SK-N-SH (cell line): Measurements from ENCODE around the gene TASP1. TPM values are rescaled to one million over a fixed set of nuclear protein-coding genes. Genes with fewer than 3 reads are reported as not detected.

Source experiments
- CTCF ChIA-PET: fragments of 300-600, 350-600 bp; formaldehyde crosslinking; extraction: SDS; loops from one replicate; lab custom pipeline; 2021; lab: Yijun Ruan, JAX
- POLR2A ChIA-PET: fragments of 350-600 bp; sonication (Branson Sonifier 250); formaldehyde crosslinking; extraction: SDS; loops from one replicate; lab custom pipeline; 2020; ENCODE audit warnings: antibody characterized with exemption, inconsistent platforms; lab: Yijun Ruan, JAX
- DNase-seq: peaks from one replicate; pipeline ENCODE4 v3.0.0; 2012
- H2AFZ ChIP-seq: fragments of 200-600 bp; sonication (generic); 2 replicates; pipeline ENCODE4 v1.8.1; 2016; ENCODE audit warnings: antibody characterized with exemption, mild to moderate bottlenecking, low read depth
- H3F3A ChIP-seq: fragments of 200-600 bp; sonication (generic); replicated peaks from 2 replicates; pipeline ENCODE3; 2016; ENCODE audit warnings: antibody characterized with exemption, mild to moderate bottlenecking; ENCODE audit not compliant: insufficient read depth
- H3K27ac ChIP-seq, 2 experiments: fragments of 200-500 bp in 1 of 2; fragments of 200-600 bp in 1 of 2; sonication (Bioruptor generic) in 1 of 2; sonication (generic), shearing (Covaris generic) in 1 of 2; 2 replicates each; pipeline versions ENCODE4 v1.5.1 to v1.6.1; 2014 to 2016; ENCODE audit warnings: low read depth in 2 of 2, inconsistent platforms in 1 of 2, low read length in 1 of 2, mild to moderate bottlenecking in 1 of 2, mixed read lengths in 1 of 2
- H3K27me3 ChIP-seq: fragments of 200-600 bp; sonication (generic), shearing (Covaris generic); 2 replicates; pipeline ENCODE4 v1.6.1; 2016; ENCODE audit warnings: mixed run types; ENCODE audit not compliant: insufficient read depth
- H3K36me3 ChIP-seq, 2 experiments: fragments of 200-500 bp in 1 of 2; fragments of 200-600 bp in 1 of 2; sonication (Bioruptor generic) in 1 of 2; sonication (generic) in 1 of 2; replicated peaks in 1 of 2; 2 replicates each; pipeline versions ENCODE3 to v1.5.1; 2014 to 2016; ENCODE audit warnings: low read length in 1 of 2, mild to moderate bottlenecking in 1 of 2; ENCODE audit not compliant: insufficient read depth in 2 of 2, control insufficient read depth in 1 of 2
- H3K4me1 ChIP-seq, 2 experiments: fragments of 200-500 bp in 1 of 2; fragments of 200-600 bp in 1 of 2; sonication (Bioruptor generic) in 1 of 2; sonication (generic), shearing (Covaris generic) in 1 of 2; 2 replicates each; pipeline versions ENCODE4 v1.5.1 to v1.6.1; 2014 to 2016; ENCODE audit warnings: low read depth in 1 of 2, low read length in 1 of 2, mixed run types in 1 of 2; ENCODE audit not compliant: insufficient read depth in 2 of 2, control insufficient read depth in 1 of 2
- H3K4me2 ChIP-seq: fragments of 200-600 bp; sonication (generic), shearing (Covaris generic); 2 replicates; pipeline ENCODE4 v1.6.1; 2017; ENCODE audit warnings: mixed run types
- H3K4me3 ChIP-seq, 2 experiments: fragments of 200-500 bp in 1 of 2; fragments of 200-600 bp in 1 of 2; sonication (Bioruptor generic) in 1 of 2; sonication (generic), shearing (Covaris generic) in 1 of 2; 2 replicates each; pipeline versions ENCODE4 v1.5.1 to v1.8.1; 2014 to 2016; ENCODE audit warnings: low read depth in 2 of 2, inconsistent platforms in 1 of 2, low read length in 1 of 2, mild to moderate bottlenecking in 1 of 2, mixed read lengths in 1 of 2, moderate library complexity in 1 of 2
- H3K79me2 ChIP-seq: fragments of 200-600 bp; sonication (generic); 2 replicates; pipeline ENCODE4 v1.8.1; 2017; ENCODE audit warnings: mild to moderate bottlenecking; ENCODE audit not compliant: insufficient read depth
- H3K9ac ChIP-seq: fragments of 200-600 bp; sonication (generic); 2 replicates; pipeline ENCODE4 v1.6.1; 2017; ENCODE audit warnings: mixed run types
- H3K9me2 ChIP-seq: fragments of 200-600 bp; sonication (generic); 2 replicates; pipeline ENCODE4 v1.6.1; 2017; ENCODE audit warnings: mixed run types
- H3K9me3 ChIP-seq: fragments of 200-600 bp; sonication (generic); 2 replicates; pipeline ENCODE4 v1.6.1; 2017; ENCODE audit warnings: mixed run types, mild to moderate bottlenecking, moderate library complexity
- H4K20me1 ChIP-seq: fragments of 200-600 bp; sonication (generic); 2 replicates; pipeline ENCODE4 v1.6.1; 2017; ENCODE audit warnings: mild to moderate bottlenecking, mixed run types; ENCODE audit not compliant: insufficient read depth
- CHD2 ChIP-seq: fragments of 150-350 bp; IDR thresholded peaks from 2 replicates; pipeline ENCODE4 v1.6.1; 2018; ENCODE audit warnings: low read length; ENCODE audit not compliant: partially characterized antibody
- CTCF ChIP-seq: fragments of 200-600 bp; sonication (generic); IDR thresholded peaks from 2 replicates; pipeline ENCODE4 v1.6.1; 2017; ENCODE audit warnings: antibody characterized with exemption, mild to moderate bottlenecking, moderate library complexity
- ELF1 ChIP-seq: IDR thresholded peaks from 2 replicates; pipeline ENCODE4 v1.4.0; 2012
- EZH2phosphoT487 ChIP-seq: fragments of 200-600 bp; sonication (generic); IDR thresholded peaks from 2 replicates; pipeline ENCODE4 v1.6.1; 2017; ENCODE audit warnings: low read depth, mixed run types, mild to moderate bottlenecking, antibody characterized with exemption, moderate library complexity, borderline replicate concordance
- GABPA ChIP-seq: IDR thresholded peaks from 2 replicates; pipeline ENCODE4 v1.4.0; 2012; ENCODE audit warnings: low read depth, mild to moderate bottlenecking
- JUND ChIP-seq: IDR thresholded peaks from 2 replicates; pipeline ENCODE4 v1.4.0; 2012
- NRF1 ChIP-seq: IDR thresholded peaks from 2 replicates; pipeline ENCODE4 v1.6.1; 2012; ENCODE audit warnings: low read depth, mild to moderate bottlenecking, low read length
- RAD21 ChIP-seq: IDR thresholded peaks from 2 replicates; pipeline ENCODE4 v1.6.1; 2012; ENCODE audit warnings: mild to moderate bottlenecking, low read length
- RXRA ChIP-seq: IDR thresholded peaks from 2 replicates; pipeline ENCODE4 v1.4.0; 2012; ENCODE audit warnings: low read depth, mild to moderate bottlenecking, borderline replicate concordance
- polyA plus RNA-seq, 3 experiments: library from polyadenylated mRNA; depleted of rRNA; stranded (reverse); fragments of >200 nt; gene quantifications; 2 replicates each; pipeline ENCODE4 v1.2.3, GENCODE V29; 2012
- TF ChIP-seq, protein P1 (sequence below): IDR thresholded peaks from 2 replicates; pipeline ENCODE4 v1.6.1; 2012; ENCODE audit warnings: mild to moderate bottlenecking, low read depth, low read length, moderate library complexity
- TF ChIP-seq, protein P2 (sequence below): IDR thresholded peaks from 2 replicates; pipeline ENCODE4 v1.4.0; 2012; ENCODE audit warnings: low read depth, borderline replicate concordance
- TF ChIP-seq, protein P3 (sequence below): fragments of 150-350 bp; IDR thresholded peaks from 2 replicates; pipeline ENCODE4 v1.6.1; 2016; ENCODE audit warnings: mild to moderate bottlenecking, low read depth, low read length

The TASP1 gene
- polyA plus RNA-seq, 1 of the 3 experiments (the other 2 are of a cell fraction), result 5.9 TPM

DNA sequence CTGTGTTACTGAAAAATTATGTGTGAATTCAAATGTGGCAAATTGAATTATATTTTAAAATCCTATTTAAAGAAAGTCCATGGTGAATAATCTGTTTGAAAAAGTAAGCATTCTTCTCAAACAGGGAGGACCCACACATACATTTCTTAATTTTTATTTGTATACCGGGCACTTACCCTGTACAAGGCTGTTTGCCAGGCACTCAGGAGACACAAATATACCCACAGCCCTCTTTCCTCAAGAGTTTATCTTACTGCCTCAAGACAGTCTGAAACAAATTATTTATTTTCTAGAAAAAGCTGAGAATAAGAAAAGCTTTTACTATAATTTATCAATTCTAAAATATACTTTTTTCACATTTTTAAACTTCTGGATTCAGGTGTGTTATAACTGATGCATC lies 114.4 kb downstream of the TASP1 start (continued):
- TF ChIP-seq CTCF (no peak), EZH2phosphoT487 (no peak)
- TF ChIP-seq, protein P1, sequence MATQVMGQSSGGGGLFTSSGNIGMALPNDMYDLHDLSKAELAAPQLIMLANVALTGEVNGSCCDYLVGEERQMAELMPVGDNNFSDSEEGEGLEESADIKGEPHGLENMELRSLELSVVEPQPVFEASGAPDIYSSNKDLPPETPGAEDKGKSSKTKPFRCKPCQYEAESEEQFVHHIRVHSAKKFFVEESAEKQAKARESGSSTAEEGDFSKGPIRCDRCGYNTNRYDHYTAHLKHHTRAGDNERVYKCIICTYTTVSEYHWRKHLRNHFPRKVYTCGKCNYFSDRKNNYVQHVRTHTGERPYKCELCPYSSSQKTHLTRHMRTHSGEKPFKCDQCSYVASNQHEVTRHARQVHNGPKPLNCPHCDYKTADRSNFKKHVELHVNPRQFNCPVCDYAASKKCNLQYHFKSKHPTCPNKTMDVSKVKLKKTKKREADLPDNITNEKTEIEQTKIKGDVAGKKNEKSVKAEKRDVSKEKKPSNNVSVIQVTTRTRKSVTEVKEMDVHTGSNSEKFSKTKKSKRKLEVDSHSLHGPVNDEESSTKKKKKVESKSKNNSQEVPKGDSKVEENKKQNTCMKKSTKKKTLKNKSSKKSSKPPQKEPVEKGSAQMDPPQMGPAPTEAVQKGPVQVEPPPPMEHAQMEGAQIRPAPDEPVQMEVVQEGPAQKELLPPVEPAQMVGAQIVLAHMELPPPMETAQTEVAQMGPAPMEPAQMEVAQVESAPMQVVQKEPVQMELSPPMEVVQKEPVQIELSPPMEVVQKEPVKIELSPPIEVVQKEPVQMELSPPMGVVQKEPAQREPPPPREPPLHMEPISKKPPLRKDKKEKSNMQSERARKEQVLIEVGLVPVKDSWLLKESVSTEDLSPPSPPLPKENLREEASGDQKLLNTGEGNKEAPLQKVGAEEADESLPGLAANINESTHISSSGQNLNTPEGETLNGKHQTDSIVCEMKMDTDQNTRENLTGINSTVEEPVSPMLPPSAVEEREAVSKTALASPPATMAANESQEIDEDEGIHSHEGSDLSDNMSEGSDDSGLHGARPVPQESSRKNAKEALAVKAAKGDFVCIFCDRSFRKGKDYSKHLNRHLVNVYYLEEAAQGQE, result no peak
- TF ChIP-seq, all 33 proteins: peak for 0

DNA sequence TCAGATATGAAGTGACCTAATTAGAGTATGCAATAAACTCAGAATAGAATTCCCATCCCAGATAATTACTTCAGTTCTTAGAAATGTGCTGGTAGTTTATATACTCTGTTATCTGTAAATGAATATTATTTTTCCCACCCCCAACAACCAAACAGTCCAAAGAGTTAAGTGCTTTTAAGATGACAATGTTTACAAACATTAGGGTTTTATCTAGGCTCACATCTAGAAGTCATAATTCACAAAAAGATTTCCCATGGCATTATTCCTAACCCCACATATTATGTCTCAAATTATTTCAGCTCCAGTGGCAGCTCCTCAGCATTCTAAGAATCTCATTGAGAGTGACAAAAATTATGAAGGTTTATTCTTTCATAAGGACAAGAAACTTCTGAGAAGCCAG lies 120.9 kb downstream of the TASP1 start:
- ChIA-PET POLR2A (no interaction called here), CTCF (no interaction called here)
- H3K79me2 ChIP-seq, result no peaks in the 10 kb centered on the region
- no peaks in the 10 kb centered on the region for H3K27me3 ChIP-seq
- H3K9ac ChIP-seq, result no peak overlapping the region
- TF ChIP-seq CHD2 (no peak), NRF1 (no peak), JUND (no peak), RAD21 (no peak), GABPA (no peak), ELF1 (no peak), RXRA (no peak)
- TF ChIP-seq, protein P1, result no peak
- TF ChIP-seq, protein P2, sequence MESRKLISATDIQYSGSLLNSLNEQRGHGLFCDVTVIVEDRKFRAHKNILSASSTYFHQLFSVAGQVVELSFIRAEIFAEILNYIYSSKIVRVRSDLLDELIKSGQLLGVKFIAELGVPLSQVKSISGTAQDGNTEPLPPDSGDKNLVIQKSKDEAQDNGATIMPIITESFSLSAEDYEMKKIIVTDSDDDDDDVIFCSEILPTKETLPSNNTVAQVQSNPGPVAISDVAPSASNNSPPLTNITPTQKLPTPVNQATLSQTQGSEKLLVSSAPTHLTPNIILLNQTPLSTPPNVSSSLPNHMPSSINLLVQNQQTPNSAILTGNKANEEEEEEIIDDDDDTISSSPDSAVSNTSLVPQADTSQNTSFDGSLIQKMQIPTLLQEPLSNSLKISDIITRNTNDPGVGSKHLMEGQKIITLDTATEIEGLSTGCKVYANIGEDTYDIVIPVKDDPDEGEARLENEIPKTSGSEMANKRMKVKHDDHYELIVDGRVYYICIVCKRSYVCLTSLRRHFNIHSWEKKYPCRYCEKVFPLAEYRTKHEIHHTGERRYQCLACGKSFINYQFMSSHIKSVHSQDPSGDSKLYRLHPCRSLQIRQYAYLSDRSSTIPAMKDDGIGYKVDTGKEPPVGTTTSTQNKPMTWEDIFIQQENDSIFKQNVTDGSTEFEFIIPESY, result no peak
- TF ChIP-seq, protein P3, sequence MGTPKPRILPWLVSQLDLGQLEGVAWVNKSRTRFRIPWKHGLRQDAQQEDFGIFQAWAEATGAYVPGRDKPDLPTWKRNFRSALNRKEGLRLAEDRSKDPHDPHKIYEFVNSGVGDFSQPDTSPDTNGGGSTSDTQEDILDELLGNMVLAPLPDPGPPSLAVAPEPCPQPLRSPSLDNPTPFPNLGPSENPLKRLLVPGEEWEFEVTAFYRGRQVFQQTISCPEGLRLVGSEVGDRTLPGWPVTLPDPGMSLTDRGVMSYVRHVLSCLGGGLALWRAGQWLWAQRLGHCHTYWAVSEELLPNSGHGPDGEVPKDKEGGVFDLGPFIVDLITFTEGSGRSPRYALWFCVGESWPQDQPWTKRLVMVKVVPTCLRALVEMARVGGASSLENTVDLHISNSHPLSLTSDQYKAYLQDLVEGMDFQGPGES, result no peak
- no peak overlapping the region for H3K4me3 ChIP-seq
- no peak overlapping the region for H3K4me2 ChIP-seq
- H4K20me1 ChIP-seq, result no peaks in the 10 kb centered on the region
- no peaks in the 10 kb centered on the region for H3K9me3 ChIP-seq
- H2AFZ ChIP-seq, result no peak overlapping the region
- no peak overlapping the region; a peak in 1 of 4 replicates for H3K27ac ChIP-seq
- no peaks in the 10 kb centered on the region for H3F3A ChIP-seq
- DNase-seq, result no peak
- peaks cover 2 to 6% of the 10 kb centered on the region in 2 experiments for H3K36me3 ChIP-seq
- peaks cover 0 to 14% of the 10 kb centered on the region in 2 experiments; a peak in 2 of 4 replicates for H3K4me1 ChIP-seq
- H3K9me2 ChIP-seq, result no peaks in the 10 kb centered on the region
